GM12864 (cell line): ENCODE measurements around the gene IDUA.

ENCODE experiments used
- DNase-seq: peaks from one replicate; pipeline ENCODE4 v3.0.0-alpha.2; 2011; ENCODE audit warnings: low read depth
- H3K4me3 ChIP-seq: 2 replicates; pipeline ENCODE4 v1.5.1; 2011; ENCODE audit warnings: mild to moderate bottlenecking, low read depth, low read length, control low read depth
- CTCF ChIP-seq: IDR thresholded peaks from 2 replicates; pipeline ENCODE4 v1.5.1; 2011; ENCODE audit warnings: low read depth, mild to moderate bottlenecking, moderate library complexity, low read length, control low read depth, inconsistent platforms; ENCODE audit errors: missing control alignments

IDUA gene

DNA sequence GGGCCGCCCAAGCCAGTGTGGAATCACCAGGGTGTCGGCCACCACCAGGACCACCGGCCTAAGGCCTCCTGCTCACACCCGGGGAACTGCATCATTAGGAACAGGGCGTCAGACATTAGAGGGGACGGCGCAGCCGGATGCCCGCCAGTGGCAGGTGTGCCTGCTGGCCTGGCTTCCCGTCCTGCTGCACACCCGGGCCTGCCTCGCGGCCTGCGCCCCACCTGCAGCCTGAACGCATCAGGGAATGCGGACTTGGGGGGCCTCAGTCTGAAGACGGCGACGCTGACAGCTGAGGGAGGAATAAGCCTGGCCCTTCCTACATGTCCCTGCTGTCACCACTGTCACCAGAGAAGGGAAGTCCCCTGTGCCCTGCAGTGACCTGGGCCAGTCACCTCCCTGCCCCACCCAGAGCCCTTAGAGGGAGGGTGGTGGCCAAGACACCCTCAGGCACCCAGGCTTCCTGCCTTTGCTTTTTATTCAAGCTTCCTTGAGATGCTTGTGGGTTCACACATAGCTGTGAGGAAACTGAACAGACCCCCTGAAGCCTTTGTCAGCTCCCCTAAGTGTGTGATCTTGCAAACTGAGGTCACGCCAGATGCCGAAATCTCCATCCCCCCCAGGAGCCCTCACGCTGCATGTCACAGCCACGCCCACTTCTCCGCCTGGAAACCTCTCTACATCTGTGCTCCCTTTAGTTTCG is 16.6 kb upstream of the IDUA start:
- no peak overlapping the region for H3K4me3 ChIP-seq
- TF ChIP-seq CTCF = no peak
- DNase-seq = no peak

DNA sequence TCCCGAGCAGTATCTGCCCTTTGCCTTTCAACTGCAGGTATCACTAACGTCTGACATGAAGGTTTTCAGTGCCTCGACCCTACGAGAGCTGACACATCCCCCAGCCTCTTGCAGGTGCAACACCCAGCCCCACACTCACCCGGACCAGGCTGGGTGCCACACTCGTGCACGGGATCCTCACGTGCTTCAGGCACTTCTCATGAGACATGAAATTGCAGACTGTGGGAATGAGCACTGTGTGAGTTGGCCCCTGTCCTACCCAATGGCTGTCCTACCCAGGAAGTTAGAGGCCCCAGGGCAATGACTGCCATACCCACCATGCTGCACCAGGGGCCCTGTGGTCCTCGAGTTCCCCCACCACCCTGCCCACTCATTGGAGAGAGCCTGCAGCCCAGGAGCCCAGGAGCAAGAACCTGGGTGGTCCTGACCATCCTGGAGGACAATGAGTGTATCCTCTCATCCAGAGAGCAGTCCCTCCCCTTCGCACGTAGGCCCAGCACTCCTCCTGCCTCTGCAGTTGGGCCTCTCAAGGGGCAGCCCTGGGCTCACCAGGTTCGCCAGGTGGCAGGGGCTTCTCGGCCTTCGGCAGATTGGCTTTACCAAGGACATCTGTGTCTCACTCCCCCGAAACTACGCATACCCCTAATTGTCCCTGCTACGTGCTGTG is 15.9 kb upstream of the IDUA start:
- DNase-seq = no peak
- TF ChIP-seq CTCF = no peak

DNA sequence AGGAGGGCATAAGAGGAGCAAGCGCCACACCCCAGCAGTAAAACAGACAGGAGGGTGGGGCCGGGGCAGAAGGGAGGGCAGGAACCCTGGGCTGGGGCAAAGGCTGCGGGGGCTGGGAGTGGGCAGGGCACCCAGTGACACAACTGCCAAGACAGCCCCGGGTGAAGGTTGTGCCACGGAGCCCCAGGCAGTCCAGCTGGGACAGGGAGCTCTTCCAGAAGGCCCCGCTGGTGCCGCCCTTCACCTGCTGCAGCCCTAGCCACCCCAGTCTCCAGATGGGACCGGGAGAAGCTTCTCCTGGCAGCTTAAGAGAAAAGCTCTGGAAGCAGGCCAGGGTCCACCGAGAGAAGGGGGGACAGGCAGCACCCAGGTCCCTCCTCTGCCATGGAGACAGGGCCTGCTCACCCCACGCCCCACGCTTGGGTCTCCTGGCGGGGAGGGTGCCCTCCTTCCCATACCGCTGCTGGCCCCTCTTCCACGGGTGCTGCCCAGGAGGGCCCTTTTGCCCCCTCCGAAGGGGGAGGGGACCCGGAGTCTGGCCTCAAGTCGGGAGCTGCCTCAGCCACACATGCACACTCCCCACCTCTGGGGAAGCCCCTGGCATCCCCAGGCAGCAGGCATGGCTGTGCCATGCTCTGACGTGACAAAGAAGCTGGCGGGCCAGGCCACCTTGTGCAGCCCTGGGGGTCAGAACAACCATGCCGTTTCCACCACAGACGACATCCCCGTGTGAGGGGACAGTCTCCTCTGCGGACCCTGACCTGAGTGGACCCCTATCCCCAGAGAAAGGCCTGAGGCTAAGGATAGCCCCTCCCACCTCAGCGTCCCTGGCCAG is 15.0 kb upstream of the IDUA start:
- DNase-seq = no peak
- TF ChIP-seq CTCF = no peak
- H3K4me3 ChIP-seq = peak overlapping the region; percentile 85

More for the DNA sequence above, 15.9 kb upstream of the IDUA start:
- H3K4me3 ChIP-seq = no peak overlapping the region

GRCh38 chr4:972651-973424 is 14.0 kb upstream of the IDUA start:
- H3K4me3 ChIP-seq = peak overlapping the region; percentile 85
- no peak for TF ChIP-seq CTCF
- DNase-seq = no peak

DNA sequence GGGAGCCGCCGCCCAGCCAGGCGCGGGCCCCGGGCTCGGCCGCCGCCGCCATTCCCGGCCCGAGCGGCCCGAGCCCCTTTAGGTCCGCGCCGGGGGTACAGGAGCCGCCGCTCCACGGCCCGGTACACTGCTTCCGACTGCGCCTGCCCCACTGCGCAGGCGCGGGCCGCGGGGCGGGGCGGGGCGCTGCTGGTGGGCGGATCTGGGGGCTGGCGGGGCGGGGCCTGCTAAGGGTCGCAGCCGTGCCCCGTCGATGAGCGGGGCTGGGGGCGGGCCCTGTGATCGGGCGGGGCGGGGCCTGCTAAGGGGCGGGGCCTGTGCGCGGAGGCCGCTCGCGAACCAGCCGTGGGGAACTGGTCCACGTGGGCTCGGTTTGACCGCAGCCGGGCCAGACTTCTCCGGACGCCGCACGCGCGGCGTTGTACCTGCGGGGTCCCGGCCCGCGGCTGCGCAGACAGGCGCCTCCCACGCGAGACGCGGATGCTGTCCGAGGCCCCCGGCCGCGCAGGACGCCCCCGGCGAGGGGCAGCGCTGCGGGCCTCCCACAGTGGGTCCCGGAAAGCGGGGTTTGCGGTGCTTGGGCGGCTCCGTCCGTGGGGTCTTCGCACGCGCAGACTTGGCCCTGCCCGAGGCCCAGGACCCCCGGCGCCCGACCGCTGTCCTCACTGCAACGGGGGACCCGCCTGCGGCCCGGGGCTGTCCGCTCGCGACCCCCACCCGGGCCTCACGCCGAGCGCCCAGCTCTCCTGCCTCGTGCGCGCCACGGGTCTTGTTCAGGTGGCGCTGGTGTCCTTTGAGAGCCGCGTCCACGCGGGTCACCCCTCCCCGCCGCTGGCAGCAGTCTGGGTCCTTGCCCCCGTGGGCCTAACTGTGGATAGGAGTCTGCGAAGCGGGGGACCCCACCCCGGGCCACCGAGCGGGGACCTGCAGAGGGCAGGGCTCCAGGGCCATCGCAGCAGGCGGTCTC is 13.1 kb upstream of the IDUA start, which contains the start of gene DGKQ:
Gene DGKQ (minus strand): TSS at position 139 of the 967 bp plus-strand sequence. CDS start 87 bp downstream, at position 52.
- TF ChIP-seq CTCF = no peak
- DNase-seq = no peak
- peak within 1 kb of the TSS; percentile 85 for H3K4me3 ChIP-seq
